NCI-H1436 (cell line): Measurements from ENCODE around the gene MAB21L4.

Experiments
- DNase-seq: peaks from one replicate; lab custom pipeline; 2025; lab: John Stamatoyannopoulos, UW

The MAB21L4 gene

DNA sequence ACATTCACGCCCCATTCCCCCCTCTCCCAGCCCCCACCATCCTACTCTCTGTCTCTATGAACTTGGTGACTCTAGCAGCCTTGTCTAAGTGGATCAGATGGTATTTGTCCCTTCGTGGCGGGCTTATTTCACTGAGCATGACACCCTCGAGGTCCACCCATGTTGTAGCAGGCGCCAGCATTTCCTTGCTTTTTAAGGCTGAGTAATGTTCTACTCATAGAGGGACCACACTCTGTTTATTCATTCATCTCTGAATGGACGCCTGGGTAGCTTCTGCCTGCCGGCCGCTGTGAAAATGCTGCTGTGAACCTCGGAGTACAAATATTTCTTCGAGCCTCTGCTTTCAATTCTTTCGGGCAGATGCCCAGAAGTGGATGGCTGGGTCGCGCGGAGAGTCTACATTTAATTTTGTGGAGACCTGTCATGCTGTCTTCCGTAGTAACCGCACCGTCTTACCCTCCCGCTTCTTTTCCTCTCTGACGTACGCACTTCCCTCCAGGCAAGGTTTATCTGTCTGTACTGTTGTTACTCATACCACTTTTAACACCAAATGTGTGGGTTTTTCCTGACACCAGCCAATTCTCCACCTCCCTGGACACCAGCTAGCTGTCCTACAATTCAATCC lies 15.8 kb upstream of the MAB21L4 start:
- no peak for DNase-seq

DNA sequence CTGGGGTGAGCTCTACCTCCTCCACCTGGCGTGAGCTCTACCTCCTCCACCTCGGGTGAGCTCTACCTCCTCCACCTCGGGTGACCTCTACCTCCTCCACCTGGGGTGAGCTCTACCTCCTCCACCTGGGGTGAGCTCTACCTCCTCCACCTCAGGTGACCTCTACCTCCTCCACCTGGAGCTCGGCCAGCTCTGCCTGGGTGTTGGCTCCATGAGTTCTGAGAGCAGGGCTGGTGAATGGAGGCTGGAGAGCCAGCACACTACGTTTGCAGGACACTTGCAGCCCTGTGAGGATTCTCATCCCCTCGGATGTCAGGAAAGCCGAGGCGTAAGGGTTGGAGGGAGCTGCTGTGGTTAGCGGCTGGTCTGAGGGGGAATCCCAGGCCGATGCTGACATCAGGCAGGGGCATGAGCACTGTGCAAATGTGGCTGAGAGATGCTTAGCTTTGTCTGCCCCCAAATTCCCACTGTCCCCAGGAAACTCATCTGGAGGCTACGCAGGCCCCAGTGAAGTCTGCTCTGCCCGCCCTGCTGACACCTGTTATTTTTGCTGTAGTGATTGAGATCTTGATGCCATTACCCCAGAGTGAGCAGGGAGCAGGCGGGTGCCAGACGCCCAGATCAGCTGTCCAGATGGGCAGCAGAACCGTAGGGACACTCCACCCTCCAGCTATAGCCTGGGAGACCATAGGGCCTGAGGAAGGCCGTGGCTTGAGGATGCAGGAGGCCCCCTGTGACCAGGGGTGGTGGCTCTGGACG lies 13.4 kb upstream of the MAB21L4 start:
- no peak for DNase-seq

DNA sequence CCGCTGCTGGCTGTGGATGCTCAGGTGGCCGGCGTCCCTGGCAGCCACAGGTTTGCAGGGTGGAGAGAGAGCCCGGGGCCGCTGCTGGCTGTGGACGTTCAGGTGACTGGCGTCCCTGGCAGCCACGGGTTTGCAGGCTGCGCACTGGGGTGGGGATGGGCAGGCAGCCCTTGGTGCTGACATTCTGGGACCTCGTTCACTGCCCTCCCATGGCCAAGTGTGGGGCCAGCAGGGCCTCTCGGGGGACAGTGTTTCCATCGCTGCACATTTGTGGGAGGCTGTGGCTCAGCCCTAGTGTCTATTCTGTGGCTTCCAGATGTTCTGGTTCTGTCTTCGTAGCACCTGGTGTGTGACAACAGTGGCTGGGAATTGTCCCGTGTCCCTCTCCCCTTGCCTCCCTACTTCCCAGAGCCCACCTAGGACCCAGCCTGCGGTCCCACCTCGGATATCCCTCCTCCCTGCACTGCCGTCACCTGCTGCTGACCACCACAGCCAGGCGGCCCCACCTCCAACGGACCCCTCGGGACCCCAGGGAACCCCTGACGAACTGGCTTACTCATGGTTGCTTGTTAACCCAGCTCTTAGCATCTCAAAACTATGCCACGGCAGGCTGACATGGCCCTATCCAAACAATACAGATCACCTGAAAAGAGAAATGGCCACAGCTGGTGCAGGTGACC lies 11.1 kb upstream of the MAB21L4 start:
- no peak for DNase-seq

DNA sequence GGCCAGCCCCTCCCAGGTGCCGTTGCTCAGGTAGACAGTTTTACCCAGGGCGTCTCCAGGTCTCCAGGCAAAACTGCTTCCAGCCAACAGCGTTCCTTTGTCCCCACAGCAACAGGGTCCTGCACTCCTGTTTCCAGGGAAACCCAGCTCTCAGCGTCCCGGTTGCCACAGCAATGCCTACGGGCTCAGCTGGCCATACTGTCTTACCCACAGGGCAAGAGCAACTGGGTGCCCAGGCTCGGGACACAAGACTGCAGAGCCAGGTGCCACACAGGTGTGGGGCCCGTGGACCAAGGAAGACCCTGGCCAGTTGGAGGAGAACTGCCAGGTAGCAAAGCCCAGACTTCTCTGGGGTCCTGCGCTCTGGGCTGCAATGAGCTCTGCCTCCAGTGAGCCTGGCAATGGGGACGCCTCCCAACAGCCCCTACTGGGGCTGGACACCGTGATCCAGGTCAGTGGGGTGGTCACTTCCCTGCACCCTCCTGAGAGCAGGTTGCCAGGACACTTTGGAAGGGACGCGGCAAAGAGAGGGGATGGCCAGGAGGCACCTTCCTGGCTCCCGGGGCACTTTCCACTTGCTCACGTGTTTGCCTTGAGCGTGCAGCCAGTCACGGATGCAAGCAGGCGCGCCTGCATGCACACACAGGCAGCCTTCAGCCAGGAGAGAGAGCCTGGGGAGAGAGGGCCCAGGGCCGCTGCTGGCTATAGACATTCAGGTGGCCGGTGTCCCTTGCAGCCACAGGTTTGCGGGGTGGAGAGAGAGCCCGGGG lies 10.4 kb upstream of the MAB21L4 start, which contains the start of gene CROCC2:
TSS of gene CROCC2 (plus strand) at position 196 of the 770 bp plus-strand sequence. CDS start at position 374, 178 bp downstream.
- DNase-seq, result peak; percentile 40

DNA sequence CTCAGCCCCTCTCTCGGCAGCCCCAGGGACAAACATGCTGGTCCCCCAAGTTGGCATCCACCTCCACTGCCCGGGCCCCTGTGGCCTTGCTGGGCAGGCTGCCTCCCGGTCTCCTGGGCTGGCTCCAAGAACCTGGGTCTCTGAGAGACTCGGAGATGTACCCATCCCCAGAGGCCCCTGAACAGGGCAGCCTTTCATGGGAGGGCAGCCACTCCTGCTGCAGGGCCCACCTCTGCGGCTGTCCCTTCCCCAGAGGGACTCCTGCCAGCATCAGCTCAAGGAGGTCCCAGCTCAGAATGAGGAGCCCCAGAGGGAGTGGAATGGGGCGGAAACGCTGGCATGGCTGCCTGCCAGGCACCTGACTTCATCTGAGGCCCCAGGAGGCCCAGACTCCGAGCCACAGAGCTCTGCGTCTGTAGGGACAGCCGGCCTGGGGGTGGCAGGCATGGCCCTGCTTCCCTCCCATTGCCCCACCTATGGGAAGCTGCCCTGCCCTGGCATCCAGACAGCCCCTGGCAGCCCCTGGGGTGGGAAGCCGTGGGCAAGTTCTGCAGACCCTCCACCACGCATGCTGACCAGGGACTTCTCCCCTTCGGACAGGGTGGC lies 9.3 kb upstream of the MAB21L4 start:
- DNase-seq, result peak; percentile 88

DNA sequence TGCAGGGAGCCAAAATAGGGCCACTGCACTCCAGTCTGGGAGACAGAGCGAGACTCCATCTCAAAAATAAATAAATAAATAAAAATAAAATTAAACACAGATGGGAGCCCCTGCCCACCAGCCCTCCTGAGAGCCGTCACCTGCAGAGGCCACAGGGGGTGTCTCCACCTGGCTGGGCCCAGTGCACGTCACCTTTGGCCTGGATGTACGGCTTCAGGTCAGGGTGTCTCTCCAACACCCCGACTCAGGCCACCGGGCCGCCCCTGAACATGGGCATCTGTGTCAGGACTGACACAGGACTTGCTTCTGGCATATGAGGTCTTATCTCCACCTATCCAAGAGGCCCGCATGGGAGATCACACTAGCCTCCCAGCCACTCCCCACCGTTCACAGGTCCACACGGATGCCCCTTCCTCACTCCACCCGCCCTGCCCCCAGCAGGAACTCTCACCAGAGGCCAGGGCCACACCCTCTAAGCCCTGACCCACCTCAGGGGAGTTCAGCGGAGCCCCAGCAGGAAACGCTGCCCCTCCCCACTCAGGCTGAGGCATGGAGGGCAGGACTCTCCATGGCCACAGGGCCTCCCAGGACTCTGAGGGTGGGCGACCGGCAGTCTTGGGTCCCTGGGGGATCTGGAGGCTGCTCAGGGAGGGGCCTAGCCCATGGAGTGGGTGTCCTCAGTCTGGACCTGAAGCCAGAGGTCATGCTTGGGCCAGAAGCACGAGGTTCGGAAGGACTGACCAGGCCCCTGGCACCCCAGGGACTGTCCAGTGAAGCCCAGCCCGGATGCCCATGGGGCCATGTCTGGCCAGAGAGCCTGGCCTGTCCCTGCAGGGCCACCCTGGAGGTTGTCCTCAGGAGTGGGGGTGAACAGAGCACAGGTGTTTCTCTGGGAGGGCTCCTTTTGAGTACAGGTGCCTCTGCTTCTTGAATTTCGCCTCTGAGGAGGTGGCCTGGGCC lies 8.5 kb upstream of the MAB21L4 start:
- DNase-seq, result no peak

DNA sequence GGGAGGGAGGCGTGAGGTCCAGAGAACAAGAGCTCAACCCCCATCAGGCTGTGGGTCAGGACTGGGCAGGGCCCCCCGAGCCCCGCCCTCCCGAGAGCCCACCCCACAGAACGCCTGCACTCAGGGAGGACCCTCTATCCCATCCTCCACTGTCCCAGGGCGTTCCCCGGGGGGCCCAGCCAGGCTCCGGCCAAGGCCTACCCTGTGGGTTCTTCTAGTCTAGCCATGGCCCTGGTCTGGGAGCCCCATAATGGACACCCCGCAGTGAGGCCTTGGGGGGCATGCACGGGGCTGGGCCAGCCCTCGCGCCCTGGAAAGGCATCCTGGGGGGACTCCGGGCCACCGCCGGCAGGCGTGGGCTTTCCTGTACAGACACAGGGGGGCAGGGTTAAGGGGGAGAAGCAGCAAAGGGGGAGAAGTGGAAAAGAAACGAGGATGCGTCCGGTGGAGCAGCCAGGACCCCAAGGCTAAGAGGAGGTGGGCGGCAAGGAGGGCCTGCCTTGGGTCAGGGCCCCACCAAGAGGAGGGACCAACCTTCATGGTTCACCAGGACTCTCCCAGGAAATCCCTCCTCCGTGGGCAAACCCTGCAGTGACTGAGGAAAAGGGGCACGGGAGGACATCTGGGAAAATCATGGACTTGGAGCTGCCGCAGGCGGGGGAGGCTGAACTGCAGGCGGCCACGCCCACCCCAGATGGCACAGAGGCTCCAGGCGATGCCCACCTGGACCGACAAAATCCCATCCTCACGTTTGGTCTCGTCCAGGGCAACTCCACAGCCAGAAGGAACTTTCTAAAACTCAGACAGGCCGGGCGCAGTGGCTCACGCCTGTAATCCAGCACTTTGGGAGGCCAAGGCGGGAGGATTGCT lies 7.5 kb upstream of the MAB21L4 start:
- no peak for DNase-seq

DNA sequence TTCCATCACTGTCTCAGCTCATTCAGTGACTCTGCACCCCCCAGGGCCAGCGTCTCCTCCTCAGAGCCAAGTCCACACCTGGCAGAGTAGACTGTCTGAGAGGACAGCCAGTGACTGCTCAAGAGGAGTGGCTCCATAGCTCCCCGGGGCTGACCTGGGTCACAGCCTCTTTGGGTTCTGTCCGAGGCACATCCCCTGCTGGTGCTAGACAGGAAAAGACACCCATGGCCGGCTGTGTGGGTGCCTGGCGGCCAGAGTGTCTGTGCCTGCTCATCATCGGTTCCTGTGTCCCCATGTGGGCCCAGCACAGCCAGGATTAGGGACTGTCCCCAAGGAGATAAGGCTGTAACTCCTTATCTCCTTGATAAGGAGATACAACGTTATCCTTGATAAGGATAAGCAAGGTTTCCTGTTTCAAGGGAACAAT lies 6.7 kb upstream of the MAB21L4 start:
- no peak for DNase-seq

DNA sequence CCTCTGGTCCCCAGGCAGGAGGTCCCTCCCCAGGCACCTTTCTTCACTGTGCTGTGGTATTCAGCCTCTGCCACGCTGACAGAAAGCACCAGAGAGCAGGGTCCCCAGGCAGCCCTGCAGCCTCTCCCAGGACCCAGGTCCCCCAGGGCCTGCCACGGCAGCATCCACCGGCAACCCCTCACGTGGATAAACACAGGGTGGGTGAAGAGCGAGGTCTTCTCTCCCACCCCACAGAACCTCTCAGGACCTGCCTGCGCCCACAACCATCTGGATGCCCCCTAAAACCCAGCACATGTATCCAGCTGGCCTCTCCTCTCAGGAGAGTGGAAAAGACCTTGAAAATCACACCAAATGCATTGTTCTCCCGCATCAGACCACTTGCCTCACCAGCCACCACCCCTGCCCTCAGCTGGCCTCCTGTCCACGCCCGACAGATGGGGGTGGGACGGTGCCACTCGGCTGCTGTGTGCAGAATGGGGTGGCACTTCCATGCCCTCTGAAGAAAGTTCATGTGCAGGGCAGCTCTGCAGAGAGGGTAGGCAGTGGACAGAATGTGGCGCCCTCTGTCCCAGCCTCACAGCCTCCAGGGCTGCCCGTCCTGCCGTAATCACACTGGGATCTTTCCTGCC lies 6.1 kb upstream of the MAB21L4 start:
- DNase-seq, result no peak

DNA sequence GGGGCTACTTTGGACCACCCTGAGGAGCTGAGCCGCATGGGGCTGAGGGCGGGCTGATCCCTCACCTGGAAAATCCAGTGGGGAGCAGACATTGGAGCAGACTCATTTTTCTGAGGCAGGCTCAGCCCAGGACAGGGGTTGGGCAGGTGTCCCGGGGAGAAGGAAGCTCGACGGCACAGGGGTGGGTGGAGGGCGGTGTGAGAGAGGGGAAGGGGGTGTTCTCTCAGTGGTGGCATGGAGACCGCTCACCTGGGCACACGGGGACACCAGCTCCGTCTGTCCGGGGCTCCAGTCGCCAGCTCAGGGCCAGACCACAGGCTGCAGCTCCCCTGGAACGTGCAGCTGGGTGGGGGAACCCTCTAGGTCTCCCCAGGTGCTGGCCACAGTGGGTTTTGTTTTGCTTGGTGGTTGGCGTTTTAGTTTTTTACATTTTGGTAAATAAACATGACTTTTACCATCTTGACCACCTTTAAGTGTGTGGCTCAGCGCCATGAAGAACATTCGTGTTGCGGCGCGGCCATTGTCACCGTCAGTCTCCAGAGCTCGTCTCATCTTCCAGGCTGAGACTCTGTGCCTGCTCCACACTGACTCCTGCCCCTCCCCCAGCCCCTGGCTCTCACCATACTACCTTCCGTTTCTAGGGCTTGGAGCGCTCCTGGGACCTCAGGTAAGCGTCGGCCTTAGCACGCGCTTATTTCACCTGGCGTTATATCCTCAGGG lies 4.3 kb upstream of the MAB21L4 start:
- DNase-seq, result no peak

DNA sequence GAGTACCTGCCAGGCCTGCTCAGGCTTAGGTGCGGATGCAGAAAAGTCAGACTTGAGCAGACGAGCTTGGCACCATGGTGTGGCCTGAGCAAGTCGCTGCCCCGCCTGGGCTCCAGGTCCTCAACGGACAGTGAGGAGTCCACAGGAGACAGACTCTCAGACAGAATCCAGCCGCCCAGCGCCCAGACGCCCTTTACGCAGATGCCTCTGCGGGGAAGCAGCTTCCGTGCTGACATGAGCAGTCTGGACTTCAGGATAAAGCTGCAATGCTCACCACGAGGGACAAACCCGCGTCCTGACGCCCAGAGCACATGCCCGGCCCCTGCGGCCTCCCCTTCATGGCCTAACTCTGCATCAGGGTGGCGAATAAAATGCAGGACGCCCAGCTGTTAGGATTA lies 3.5 kb upstream of the MAB21L4 start:
- DNase-seq, result no peak

DNA sequence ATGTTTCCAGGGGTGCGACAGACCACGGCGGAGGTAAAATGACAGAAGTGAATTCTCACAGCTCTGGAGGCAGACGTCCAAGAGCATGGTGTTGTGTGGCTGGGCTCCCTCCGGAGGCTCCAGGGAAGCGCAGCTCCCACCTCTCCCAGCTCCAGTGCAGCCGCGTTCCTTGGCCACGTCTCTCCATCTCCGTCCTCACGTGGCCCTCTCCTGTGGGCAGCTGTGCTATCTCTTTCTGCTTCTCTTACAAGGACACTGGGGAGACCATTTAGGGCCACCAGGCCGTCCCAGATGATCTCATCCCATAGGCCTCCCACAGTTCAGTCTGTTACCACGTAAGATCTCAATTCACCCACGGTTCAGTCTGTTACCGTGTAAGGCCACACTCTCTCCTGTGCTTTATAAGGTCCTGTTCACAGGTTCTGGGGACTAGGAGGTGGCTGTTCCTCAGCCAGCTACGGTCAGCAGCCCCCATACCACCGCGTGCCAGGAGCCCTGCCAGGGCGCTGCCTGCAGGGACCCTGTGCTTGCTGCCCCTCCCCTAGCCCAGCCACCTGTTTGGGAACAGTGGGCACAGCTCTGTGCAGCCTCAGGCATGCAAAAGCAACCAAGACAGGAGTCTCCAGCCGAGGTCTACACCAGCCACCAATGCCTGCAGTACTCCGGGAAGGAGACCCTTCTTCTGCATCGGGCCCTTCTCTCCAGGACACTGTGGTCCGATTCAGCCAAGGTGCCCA lies 2.9 kb upstream of the MAB21L4 start:
- no peak for DNase-seq

DNA sequence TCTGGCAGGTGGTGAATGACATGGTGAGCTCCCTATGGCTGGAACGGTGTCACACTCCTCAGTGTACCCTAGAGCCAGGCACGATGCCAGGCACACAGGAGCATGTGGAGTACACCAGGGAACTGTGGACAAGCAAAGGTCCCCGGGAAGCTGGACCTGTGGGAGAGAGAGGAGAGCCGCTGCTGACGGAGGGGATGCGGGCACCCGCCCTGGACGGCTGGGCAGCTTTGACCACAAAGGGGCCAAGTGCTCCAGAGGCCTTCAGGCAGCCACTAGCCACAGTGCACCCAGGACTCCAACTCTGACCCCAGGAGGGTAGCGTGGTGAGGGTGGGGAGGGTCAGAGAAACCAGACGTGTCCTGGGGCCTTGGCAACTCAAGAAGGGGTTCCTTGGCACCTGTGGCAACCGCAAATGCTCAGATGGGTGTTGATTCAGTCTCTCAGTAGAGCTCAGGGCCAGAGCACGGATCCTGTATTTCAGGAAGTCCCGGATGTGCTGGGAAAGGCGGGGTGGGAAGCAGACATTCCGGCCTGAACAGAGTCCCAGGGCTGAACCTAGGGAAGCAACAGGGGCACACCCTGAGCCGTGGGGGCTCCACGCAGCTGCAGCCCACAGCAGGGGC lies 2.3 kb upstream of the MAB21L4 start:
- no peak for DNase-seq

DNA sequence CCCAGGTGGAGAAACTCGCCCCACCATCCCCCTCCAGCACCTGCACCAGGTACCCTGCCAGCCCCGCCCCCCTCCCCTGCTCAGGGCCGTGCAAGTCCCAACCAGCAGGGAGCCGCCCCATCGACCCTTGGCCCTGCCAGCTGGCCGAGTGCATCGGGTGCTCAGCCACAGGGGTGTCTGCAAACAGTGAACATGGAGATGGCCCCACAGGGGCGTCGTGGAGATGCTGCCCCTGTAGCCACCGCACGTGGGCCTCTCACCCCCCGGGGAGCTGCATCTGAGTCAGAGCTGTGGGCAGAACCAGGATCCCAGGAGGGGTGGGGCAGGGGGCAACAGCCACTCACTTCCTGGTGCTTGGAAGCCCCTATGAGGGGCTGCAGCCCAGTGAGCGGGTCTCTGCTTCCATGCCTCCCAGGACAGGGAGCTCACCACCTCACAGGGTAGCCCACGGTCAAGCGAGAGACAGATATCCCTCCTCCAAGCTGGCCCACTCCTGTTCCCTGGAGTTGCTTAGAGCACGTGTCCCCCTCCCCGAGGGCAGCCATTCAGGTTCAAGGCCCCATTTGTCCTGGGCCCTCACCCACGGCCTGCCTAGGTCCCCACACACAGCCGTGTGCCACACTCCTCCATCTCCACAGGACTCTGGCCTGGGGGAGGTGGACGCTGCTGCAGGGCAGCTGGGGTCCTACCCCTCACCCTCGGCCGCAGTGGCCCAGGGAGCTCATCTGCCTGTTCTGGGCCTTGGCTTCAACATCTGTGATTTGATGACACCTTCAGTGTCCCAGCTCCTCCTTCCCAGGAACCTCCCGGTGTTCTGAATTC lies 1.1 kb upstream of the MAB21L4 start:
- no peak for DNase-seq

DNA sequence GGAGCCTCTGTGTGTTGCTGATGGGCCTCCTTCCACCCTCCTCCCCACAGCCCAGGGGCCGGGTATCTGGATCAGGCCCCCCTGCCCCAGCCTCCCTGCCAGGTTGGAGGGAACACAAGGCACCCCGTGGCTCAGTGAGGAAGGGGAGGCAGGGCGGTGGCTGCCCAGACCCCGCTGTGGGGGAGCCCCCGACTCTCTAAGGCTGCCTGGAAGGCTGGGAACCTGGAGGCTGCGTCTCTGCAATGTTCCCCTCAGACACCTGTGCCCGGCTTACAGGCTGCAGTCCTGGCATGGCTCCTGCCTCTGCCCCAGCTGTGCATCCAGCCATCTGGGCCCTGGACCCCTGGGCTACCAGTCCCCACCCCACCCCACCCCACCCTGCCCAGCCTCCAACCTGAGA lies 438 bp upstream of the MAB21L4 start:
- DNase-seq, result no peak

DNA sequence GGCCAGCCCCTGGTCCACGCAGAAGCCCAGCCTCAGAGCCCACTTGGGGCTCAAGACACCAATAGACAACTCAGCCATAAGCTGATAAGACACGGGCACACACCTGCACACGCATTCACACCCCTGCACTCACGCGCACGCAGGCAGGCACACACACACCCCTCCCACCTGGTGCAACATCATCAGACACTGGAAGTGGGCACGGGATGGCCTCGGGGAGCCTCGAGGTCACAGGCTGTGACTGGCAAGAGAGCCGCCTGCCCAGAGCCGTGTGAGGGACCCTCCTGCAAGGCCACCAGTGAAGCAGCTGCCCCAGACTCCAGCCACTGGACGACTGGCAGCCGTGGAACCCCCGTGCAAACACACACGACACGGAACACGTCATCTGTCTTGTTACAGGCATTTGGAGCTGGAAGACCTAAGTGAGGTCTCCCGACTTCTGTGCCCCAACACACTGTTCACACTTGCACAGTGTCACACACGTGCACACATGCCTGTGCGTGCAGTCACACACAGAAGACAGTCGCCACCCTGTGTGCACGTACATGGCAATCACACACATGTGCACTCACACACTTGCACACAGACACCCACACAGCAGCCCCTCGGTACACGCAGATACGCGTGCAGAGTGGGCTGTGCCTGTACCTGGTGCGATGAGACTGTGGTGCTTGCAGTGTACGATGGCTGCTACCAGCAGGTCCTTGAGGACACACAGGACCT lies 959 bp downstream of the MAB21L4 start:
- no peak for DNase-seq
